HG03354 (cell line): ENCODE data around the gene RBM28.
"Not testable (repeated sequence)": the region's sequence is repeated elsewhere in the genome, so short reads cannot be mapped to it uniquely, and the experiment has no call there.

Experiments
- ATAC-seq: cut with Tn5 transposase; IDR thresholded peaks from one replicate; pipeline ENCODE4 v1.9.1; 2021; ENCODE audit warnings: mild to moderate bottlenecking; ENCODE audit not compliant: unreplicated experiment, poor library complexity, severe bottlenecking

RBM28 gene

DNA sequence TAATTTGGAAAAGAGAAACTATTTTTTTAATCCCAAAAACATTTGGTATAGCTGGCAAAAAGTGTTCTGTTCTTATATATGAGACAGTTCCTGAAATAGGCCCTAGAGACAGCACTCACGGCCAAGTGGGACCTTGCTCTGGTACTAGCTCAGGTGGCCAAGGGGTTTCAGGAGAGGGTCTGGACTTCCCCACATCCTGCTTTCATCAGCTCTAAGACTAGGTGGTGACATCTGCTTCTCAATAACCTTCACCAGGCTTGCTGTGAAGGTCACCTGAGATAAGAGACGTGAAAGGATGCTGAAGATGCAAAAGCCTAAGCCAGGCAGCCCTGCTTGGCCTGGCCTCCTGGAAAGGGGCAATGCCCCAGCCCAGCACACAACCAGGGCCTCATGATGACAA is 40.6 kb downstream of the RBM28 start:
- ATAC-seq: no peak

DNA sequence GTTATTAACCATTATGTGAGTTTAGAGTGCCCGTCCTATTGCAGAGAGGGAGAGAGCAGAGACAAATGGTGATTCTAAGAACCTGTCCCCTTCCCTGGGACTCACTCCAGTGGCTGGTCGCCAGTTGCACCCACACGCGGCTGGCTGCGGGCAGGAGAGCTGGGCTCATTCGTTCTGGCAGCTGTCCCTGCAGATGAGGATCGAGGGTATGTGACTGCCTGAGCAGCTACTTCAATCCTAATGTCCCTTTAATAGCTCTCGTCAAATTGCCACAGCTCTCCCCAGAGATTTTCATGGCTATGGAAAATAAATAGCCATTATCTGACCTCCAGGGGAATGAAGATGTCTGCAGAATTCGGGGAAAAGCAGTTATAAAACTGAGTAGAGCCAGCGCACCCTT is 41.6 kb downstream of the RBM28 start:
- ATAC-seq: no peak

DNA sequence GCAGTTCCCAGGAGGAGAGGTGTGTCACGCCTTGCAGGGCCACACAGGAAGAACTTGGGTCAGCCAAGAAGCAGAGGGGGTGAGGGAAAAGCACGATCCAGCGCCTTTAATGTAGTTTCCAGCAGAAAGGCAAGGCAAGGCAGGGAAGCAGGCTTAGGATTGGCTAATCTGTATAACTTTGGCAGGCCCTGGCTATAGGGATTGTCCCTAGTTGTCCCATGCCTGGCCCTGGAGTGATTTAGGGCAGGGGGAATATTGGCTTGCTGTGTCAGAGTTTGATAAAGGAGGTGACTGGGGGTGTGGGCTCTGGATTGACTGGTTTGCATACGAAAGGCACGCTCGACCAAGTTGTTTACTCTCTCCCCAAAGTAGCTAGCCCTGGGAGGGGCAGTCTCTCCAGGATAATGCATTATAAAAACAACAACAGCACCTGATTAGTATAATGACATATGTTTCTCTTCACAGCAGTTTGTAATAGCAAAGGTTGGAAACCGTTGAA is 44.5 kb downstream of the RBM28 start:
- ATAC-seq: no peak

DNA sequence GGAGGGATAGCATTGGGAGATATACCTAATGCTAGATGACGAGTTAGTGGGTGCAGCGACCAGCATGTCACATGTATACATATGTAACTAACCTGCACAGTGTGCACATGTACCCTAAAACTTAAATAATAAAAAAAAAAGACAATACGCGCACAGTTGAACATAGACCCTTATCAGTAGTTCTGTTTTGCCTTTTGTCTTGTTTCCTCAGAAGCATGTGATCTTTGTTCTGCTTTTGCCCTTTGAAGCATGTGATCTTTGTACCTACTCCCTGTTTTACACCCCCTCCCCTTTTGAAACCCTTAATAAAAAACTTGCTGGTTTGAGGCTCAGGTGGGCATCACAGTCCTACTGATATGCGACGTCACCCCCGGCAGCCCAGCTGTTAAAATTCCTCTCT is 45.7 kb downstream of the RBM28 start:
- ATAC-seq: not testable (repeated sequence)

DNA sequence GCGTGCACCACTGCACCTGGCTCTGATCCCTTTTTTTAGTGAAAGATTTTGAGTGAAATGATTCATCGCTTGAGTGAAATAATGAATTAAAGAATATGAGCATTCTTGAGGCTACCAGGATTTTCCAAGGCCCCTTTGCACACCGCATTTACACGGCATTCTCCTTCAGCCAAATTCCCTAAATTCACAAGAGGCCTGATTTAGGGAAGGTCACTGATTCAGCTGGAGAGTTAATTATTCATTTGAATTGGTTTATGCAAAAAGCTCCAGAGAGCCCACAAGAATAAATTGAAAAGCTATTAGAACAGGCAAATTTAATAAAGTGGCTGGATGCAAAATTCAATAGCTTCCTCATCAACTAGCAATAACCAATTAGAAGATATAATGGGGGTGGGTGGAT is 56.2 kb downstream of the RBM28 start:
- ATAC-seq: no peak

DNA sequence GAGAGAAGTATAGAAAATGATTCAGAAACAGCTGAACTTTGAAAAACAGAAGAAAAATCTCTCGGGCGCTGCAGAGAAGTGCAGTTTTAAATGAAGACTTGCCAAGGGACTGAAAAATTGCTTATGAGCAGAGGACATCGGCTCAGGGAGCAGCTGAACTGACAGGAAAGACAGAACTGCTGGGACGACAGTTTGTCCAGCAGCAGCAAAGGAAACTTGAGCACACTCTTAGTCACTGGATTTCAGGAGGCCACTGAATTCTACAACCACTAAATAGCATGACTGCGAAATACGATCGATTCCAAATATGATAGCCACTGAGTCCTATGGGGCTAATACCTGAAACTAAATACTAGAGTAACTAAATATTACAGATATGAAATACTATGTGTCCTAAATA is 59.6 kb downstream of the RBM28 start:
- no peak for ATAC-seq

DNA sequence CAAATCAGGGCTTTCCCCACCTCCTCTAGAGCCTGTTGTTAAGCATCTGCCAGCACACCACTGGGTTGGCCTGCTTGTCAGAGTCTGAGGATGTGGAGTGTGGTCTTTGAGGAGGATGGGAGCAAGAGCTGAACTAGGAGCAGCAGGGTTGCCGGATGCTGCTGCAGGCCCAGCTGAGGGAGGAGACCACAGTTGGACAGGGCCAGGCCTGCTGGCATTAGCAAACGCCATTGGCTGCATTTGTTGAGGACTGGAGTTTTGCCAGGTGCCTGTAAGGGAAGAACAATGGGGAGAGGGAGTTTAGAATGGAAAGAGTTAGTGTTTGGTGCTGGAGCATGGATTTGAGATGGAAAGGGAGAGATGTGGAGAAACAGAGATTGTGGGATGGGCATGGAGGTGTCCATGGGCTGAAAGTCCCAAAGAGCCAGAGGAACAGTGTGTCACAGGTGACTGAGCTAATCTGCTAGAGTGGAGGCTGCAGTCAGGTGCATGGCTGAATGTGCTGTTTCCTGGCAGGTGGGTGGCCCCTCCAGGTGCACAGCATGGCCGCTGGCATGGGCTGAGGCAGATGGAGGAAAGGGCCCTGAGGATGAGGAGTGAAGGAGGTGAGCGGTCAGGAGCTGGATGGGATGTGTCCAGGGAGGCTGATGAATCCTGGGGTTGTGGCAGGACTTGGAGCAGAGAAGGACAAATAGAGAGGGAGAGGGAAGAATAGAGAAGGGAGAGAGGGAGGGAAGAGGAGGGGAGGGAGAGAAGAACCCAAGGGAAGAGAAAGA is 61.9 kb downstream of the RBM28 start:
- ATAC-seq: no peak

DNA sequence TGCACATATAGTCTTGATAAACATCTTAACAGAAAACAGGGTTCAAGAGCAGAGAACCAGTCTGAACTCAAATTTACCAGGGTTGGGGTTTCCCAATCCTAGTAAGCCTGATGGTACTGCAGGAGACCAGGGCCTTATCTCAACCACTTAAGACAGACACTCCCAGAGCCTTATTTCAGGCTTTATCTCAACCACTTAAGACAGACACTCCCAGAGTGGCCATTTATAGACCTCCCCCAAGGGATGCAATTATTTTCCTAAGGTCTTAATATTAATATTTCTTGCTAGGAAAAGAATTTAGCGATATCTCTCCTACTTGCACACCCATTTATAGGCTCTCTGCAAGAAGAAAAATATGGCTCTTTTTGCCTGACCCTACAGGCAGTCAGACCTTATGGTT is 63.3 kb downstream of the RBM28 start:
- ATAC-seq: not testable (repeated sequence)

DNA sequence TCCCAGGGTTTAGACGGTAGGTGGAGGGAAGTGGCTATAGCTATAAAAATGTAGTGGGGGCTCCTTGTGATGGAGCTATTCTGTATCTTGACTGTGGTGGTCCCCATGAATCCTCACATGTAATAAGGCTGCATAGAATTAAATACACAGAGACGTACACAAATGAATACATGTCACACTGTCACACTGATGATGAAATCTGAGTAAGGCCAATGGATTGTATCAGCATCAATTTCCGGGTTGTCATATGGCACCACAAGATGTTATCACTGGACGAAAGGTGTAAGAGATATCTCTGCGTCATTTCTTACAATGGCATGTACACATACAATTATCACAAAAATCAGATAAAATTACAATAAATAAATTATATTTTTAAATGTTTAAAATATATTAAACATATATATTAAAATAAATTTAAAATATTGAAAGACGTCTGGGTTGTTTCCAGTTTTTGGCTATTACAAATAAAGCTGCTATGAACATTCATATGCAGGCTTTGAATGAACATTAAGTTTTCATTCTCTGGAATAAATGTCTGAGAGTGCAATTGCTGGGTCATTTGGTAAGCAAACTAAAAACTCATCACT is 64.5 kb downstream of the RBM28 start:
- ATAC-seq: no peak

DNA sequence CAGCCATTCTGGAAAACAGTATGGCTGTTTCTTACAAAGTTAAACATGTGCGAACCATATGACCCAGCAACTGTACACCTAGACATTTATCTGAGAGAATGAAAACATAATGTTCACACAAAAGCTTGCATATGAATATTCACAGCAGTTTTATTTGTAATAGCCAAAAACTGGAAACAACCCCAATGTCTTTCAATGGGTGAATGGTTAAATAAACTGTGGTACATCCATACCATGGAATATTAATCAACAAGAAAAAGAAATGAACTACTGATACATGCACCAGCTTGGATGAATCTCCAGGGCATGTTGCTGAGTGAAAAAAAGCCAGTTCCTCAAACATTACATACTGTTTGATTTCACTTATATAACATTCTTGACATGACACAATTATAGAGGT is 65.3 kb downstream of the RBM28 start:
- ATAC-seq: no peak

DNA sequence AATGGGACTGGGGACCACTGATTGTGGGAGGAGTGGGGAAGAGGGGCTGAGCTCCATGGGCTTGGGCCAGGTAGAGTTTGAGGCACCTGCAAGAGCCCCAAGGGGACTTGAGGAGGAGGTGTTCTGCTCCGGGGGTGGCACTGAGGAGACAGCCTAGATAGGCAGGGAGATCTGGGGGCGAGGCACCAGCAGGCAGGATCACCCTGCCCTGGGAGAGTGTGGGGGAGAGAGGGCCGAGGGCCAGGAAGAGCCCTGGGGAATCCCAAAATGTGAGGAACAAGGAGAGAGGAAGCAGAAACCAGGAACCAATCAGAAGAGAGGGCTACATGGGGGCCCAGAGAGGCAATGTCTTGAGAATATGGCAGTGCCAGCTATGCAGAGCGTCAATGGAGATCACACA is 68.0 kb downstream of the RBM28 start:
- ATAC-seq: no peak

DNA sequence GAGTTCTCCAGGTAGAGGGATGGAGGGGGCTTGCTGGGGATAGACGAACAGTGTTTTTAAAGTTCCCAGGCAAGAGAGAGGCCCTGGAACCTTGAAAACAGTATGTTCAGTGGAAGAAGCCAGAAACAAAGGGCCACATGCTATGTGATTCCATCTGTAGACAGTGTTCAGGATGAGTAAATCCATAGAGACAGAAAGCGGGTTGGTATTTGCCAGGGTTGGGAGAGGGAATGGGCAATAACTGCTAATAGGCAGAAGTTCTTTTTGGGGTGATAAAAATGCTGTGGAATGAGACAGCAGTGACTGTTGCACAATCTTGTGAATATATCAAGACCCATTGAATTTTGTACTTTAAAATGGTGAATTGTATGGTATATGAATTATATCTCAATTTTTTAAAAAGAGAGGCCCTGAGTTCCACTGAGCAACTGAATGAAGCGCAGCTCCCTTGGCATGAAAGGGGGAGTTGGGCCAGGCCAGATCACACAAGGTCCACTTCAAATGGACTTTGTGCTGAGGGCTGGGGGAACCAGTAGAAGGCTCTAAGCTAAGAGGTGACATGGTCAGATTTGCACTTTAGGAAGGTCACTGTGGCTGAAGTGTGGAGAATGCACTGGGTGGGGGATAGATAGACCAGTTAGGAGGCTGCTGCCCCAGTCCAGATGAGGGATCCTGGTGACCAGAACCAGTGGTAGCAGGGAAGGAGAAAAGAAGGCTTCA is 68.7 kb downstream of the RBM28 start:
- no peak for ATAC-seq

DNA sequence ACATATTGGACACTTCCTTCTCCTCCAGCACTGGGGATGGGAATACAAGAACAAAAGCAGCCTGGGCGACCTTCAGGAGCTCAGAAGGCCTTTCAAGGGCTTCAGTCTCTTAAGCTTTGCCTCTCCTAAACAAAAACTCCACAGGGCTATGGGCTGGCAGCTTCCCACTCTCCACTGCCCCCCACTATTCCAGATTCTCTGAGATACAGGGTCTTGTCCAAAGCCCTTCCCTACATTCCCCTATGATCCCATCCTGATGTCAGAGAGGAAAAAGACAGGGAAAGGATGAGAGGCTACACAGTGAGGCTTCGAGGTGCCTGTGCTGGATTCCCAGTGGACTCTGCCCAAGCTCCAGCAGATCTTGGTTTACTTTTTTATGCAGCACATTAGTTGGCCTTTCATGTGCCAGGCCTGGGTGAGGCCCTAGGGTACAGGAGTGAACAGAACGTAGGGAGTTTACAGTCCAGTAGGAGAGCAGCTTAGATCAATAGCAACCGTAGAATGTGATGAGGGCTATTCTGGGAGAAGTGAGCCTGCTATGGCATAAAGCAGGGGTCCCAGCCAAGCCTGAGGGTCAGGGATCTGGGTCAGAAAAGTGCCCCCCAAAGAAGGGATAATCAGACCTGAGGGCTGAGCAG is 69.3 kb downstream of the RBM28 start:
- no peak for ATAC-seq

DNA sequence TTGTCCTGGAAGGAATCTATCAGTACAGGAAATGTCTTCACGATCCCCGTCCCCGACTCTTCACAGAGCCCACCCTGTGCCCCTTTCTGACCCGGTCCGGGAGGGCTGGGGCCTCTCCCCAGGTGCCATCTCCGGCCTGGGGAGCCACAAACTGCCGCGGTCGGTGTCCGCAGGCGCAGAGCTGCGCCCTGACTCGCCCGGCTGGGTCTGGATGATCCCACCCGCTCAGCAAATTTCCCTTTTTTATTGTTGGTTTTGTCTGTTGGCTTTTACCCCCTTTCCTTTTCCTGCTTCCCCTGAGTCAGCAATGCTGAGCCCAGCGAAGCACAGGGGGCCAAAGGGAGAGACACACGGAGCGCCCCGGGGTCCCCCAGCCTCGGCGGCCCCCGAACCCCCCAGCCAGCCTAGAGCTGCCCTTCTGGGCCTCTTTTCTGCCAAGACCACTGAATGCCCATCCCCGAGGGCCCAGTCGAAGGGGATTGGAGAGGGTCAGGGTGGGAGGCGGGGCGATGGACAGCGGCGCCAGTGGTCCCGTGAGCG is 71.7 kb downstream of the RBM28 start:
- ATAC-seq: no peak

DNA sequence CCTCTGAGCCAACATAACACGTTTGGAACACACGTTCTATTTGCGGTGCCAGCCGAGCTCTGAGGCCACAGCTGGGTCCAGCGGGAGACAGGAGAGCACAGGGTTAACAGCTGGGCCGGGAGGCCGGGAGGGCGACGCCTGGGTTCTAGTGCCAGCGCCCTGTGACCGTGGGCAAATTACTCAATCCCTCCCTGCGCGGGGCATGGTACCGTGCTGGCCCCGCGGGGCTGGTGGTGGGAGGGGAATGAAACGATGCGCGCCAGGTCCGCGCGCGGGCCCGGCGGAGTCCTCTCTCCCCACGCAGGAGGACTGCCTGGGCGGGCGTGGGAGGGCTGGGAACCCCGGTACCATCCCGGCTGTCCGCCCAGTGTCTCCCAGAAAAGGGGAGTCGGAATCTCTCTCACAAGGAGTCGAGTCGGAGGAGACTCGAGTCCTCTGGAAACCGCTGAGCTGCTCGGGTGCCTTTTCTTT is 72.2 kb downstream of the RBM28 start:
- ATAC-seq: no peak

DNA sequence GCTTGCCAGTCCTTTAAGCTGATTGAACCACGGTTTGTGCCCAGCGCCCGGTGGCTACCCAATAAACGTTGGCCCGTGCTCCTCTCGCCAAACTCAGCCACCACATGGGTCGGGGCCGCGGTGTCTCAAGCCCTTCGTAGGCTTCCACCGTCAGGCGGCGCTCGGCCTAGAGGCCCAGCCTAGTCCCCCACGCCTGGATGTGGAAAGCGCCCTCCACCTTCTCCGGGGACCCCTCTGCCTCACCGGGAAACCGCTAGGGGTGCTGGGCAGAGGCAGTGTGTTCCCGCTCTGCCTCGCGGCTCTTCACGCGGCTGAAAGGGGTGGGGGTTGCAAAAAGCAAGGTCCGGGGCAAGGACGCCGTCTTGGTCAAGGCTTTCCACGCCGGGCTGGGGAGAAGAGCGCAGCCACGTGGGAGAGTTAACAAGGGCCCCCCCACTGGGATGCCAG is 72.9 kb downstream of the RBM28 start:
- no peak for ATAC-seq

DNA sequence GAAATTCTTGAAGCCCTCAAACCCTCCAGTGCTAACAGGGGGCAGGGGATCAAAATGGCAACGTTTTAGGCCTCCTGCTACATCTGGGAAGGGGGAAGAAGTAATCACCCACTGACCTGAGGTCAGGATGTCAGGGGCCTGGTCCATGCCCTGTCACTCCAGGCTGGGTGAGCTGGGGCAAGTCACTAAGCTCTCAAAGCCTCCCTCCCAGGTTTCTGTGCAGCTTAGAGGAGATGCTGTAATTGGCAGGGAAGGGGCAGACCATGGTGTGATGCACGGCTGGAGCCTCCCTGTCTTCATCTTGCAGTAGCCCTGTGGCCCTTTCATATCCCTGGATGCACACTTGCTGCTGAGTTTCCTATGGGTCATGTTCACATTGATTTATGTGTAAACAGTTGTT is 75.5 kb downstream of the RBM28 start:
- no peak for ATAC-seq

DNA sequence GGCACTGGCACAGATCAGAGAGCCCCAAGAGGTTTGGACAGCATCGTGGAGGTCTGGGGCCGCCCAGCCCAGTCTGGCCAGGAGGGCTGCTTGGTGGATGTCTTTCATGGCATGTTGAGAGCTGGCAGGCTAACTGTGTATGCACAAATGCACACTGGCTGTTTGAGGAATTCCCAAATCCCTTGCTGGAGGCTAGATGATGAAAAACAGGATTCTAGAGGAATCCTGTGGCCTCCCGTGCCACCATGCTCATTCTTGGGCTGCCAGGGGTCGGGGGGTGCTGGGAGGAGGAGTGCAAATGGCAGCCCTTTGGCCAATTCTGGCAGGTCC is 76.1 kb downstream of the RBM28 start:
- ATAC-seq: no peak

DNA sequence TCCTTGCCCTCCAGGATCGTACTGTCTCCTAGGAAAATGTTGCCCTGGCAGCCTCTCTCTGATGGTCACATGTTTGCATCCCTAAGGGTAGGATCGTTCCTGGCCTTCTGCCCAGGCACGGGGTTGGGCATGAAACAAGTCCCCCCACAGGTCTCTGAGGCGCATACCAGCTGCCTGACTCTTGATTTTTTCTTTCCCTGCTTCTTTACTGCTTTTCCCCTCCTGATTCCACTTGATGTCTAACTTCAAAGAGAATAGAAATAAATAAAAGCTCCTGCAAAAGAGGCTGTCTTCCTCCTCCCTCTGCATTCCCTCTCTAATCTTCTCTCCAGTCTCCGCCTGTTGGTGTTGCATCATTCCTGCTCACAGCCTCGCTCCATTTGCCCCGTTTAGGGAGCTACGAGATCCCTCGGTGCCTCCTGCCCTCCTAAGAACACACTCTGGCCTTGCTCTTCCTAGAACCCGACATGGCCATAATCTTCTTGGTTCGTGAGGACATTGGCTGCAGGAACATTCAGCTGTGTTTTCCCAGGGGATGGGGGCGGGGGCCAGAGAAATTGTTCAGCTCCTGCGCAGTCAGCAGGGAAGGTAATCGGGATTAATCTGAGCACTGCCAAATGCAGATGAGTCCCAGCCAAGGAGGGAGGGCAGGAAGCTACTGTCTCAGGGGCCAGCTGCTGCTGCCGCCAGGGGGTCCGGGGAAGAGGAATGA is 76.7 kb downstream of the RBM28 start:
- ATAC-seq: no peak

DNA sequence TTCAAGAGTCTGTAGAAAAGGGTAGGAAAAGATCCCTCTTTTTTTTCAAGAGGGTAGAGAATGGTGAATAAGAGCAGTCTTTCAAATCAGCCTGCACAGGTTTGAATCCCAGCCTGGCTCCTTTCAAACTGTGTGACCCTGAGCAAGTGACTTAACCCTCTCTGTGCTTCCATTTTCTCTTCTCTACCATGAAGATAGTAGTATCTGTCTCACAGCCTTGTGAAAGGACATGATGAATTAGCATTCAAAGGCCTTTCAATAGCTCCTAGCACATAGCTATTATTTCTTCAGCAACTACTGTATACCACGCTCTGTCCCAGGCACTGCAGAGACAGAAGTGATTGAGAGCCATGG is 77.2 kb downstream of the RBM28 start:
- no peak for ATAC-seq
